HepG2 (cell line): ENCODE data around the gene GPT2. TPM values are rescaled to one million over a fixed set of nuclear protein-coding genes. Genes with fewer than 3 reads are reported as not detected.

Experiments used
- AKAP8 ChIP-seq: sonication (generic); formaldehyde crosslinking; IDR thresholded peaks from 2 replicates; pipeline ENCODE4 v1.5.1; 2020; ENCODE audit warnings: mild to moderate bottlenecking, missing genetic modification reagents
- ARID3A ChIP-seq: IDR thresholded peaks from 2 replicates; pipeline ENCODE4 v1.6.1; 2012; ENCODE audit warnings: low read depth, low read length, improper control_type of control experiment
- CENPBD1 ChIP-seq: sonication (generic); formaldehyde crosslinking; IDR thresholded peaks from 2 replicates; pipeline ENCODE4 v1.8.0; 2022; ENCODE audit warnings: missing genetic modification reagents, low read depth, mild to moderate bottlenecking, borderline replicate concordance
- HOMEZ ChIP-seq: IDR thresholded peaks from 2 replicates; pipeline ENCODE4 v1.6.1; 2016; ENCODE audit warnings: low read depth
- HOXA5 ChIP-seq: sonication (generic); formaldehyde crosslinking; IDR thresholded peaks from 2 replicates; pipeline ENCODE4 v1.4.0; 2020; ENCODE audit warnings: missing genetic modification reagents
- KAT8 ChIP-seq: IDR thresholded peaks from 2 replicates; pipeline ENCODE4 v1.6.1; 2016; ENCODE audit warnings: missing genetic modification reagents, missing compliant biosample characterization
- KDM4B ChIP-seq: sonication (generic); formaldehyde crosslinking; IDR thresholded peaks from 2 replicates; pipeline ENCODE4 v1.4.0; 2020; ENCODE audit warnings: missing genetic modification reagents
- SAFB2 ChIP-seq: sonication (generic); formaldehyde crosslinking; IDR thresholded peaks from 2 replicates; pipeline ENCODE4 v1.5.1; 2020; ENCODE audit warnings: missing genetic modification reagents, low read depth, mild to moderate bottlenecking, borderline replicate concordance
- SNAPC4 ChIP-seq: sonication (generic); formaldehyde crosslinking; IDR thresholded peaks from 2 replicates; pipeline ENCODE4 v1.4.0; 2020; ENCODE audit warnings: mild to moderate bottlenecking, missing genetic modification reagents
- TCF7L2 ChIP-seq: IDR thresholded peaks from 2 replicates; pipeline ENCODE4 v1.6.1; 2011; ENCODE audit warnings: mild to moderate bottlenecking, low read depth, low read length, moderate library complexity
- ZBTB43 ChIP-seq: sonication (generic); formaldehyde crosslinking; conservative IDR thresholded peaks from 2 replicates; pipeline ENCODE4 v1.4.0; 2020; ENCODE audit warnings: missing genetic modification reagents
- ZMAT5 ChIP-seq: sonication (generic); formaldehyde crosslinking; IDR thresholded peaks from 2 replicates; pipeline ENCODE4 v1.5.0; 2020; ENCODE audit warnings: mild to moderate bottlenecking, low read depth, missing genetic modification reagents, borderline replicate concordance
- ZNF460 ChIP-seq: sonication (generic); formaldehyde crosslinking; IDR thresholded peaks from 2 replicates; pipeline ENCODE4 v1.5.1; 2020; ENCODE audit warnings: missing genetic modification reagents, mild to moderate bottlenecking, borderline replicate concordance
- polyA plus RNA-seq, 8 experiments: library from polyadenylated mRNA; depleted of rRNA in 3 of 8; stranded (reverse) in 7 of 8; unstranded in 1 of 8; fragments of >200 nt; fragmentation: Illumina TruSeq in 4 of 8; extraction: Trizol in 4 of 8; gene quantifications; 2 replicates each; pipeline versions ENCODE4 v1.2.1 to v1.2.3, GENCODE V29; 2011 to 2016; ENCODE audit warnings: low read depth in 4 of 8, missing spikeins in 1 of 8, mixed read lengths in 1 of 8; ENCODE audit not compliant: insufficient read depth in 1 of 8
- total RNA-seq, 5 experiments: library from RNA; depleted of rRNA; stranded (reverse); fragments of >200 nt; fragmentation: Illumina TruSeq; extraction: Trizol; gene quantifications; 2 replicates each; pipeline ENCODE4 v1.2.3, GENCODE V29; 2016; ENCODE audit warnings: low read depth in 1 of 5

GPT2 gene
- total and polyA plus RNA-seq, 2 of the 13 experiments (the other 11 are each of a cell fraction or from before 2014, with no cell fraction given), result 138 to 267 TPM

- no peak for TF ChIP-seq SNAPC4 (CRISPR knock-in tag)
- no peak for TF ChIP-seq CENPBD1 (CRISPR knock-in tag)
- TF ChIP-seq ARID3A, result peak; percentile 52
- 0 out of 2 replicates have a peak, but pooled peaks have one; percentile 16 for TF ChIP-seq KDM4B (CRISPR knock-in tag)
- no peak; the same call in 1 of the 2 replicates for TF ChIP-seq ZNF460 (CRISPR knock-in tag)
- no peak for TF ChIP-seq SAFB2 (CRISPR knock-in tag)
- no peak; the same call in 1 of the 2 replicates for TF ChIP-seq KAT8 (CRISPR knock-in tag)
- no peak for TF ChIP-seq HOXA5 (CRISPR knock-in tag)
- peak; percentile 80; the same call in 1 of the 2 replicates for TF ChIP-seq HOMEZ (CRISPR knock-in tag)
- no peak for TF ChIP-seq ZMAT5 (CRISPR knock-in tag)
- peak; percentile 29; the same call in 1 of the 2 replicates for TF ChIP-seq AKAP8 (CRISPR knock-in tag)
- TF ChIP-seq TCF7L2, result no peak
- TF ChIP-seq ZBTB43 (CRISPR knock-in tag), result 0 out of 2 replicates have a peak, but pooled peaks have one; percentile 14
These were observed 64.5 kb downstream of the GPT2 start (continued) for GRCh38 chr16:46948548-46949166.
